GM19035 (cell line): ENCODE data around the gene NSMF.
"Not testable (repeated sequence)": the region's sequence is repeated elsewhere in the genome, so short reads cannot be mapped to it uniquely, and the experiment has no call there.

Source experiments
- ATAC-seq: cut with Tn5 transposase; IDR thresholded peaks from one replicate; pipeline ENCODE4 v1.9.1; 2021; ENCODE audit not compliant: unreplicated experiment

Gene NSMF

DNA sequence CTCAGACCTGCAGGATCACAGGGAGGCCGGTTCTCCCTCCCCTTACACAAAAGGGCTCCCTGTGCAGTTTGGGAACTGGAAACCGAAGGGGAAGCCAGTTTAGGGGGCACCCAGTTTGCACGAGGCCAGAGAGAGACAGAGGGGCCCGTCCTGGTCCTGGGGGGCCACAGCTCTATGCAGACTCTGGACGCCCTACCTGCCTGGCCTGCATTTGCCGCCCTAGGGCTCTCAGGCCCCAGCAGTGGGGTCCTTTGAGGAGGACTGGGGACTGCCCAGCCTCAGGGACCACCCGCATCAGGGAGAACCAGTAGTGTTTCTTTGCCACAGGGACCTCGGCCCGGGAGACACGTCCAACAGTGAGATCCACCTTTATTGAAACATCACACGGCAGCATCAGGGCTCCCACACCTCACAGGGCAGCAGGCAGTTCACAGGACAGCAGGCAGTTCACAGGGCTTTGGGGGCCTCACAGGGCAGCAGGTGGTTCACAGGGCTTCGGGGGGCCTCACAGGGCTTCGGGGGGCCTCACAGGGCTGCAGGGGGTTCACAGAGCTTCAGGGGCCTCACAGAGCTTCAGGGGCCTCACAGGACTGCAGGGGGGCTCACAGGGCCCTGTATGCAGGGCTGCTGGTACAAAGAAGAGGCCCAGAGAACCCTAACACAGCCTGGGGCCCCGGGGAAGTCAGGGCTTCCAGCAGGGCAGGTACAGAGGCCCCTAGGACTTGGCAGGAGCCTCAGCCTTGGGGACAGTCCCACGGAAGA, 648 bp upstream of the NSMF start:
- no peak for ATAC-seq

DNA sequence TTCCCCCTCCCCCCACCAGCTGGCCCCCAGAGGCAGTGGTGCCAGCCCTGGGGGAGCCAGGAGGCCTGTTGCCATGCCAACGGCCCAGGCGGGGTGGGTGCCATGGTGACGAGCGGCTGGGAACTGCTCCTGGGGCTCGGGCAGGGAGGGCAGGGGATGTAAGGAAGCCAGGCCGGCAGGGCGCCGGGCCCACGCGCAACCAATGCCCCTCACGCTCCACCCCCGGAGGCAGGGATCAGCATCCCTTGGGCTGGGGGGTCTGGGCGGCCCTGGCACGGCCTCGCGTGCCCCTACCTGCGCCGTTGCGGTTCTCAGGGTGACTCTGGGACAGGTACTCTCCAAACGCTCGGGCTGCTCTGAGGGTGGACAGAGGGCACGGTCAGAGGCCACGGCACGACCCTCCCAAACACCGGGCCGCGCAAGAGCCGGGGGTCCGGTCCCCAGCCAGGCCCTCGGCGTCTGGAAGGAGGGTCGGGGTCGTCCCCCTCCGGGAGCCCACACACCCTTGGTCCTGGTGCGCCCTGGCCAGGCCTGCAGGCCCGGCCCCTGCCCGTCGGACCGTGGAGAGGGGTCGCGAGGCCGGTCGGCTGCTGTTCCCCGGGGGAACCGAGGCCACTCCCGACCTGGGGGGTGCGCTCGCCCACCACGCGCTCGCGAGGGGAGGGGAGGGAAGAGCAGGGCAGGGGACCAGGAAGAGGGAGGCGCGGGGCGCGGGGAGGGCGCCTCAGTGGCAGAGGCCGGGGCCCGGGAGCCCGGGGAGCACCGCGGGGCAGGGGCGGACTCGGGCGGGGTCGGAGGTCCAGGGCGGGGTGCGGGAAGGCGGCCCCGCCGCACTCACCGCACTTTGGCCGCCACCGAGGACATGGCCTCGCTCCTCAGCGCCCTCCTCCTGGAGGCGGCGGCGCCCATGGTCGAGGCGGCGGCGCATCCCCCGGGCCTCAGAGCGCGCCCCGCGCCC, 661 bp downstream of the NSMF start:
- peak; percentile 22 for ATAC-seq

DNA sequence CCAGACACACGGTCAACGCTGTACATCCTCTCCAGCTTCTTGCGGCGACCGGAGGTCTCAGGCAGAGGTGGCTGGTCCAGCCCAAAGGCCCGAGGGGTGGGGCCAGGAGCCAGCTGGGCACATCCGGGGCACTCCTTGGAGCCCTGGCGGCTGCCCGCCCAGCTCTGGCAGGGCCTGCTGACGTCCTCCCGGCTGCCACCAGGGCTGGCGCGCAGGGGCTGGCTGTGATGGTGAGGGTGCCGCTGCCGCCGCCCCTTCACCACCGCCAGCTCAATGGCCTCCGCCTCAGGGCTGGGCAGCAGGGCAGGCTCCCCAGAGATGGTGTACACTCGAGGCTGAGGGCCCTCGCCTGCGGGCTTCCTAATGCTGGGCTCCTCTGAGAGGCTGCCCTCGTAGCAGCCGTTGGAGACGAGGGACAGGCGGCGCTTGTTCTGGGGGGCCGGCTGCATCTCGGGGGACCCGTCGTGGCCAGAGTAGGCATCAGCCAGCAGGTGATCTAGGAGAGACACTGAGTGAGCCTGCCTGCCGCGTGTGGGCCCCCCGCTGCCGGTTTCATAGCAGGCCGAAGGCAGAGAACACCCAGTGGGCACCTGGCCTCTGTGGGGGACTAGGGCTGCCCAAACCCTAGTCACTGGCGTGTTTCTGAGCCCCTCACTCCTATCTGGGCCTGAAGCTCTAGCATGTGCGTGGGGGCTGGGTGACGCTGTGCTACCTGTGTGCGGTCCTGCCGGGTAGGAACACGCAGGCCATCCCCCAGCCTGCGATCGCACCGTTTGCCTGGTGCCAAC, 1.5 kb downstream of the NSMF start:
- ATAC-seq = no peak

DNA sequence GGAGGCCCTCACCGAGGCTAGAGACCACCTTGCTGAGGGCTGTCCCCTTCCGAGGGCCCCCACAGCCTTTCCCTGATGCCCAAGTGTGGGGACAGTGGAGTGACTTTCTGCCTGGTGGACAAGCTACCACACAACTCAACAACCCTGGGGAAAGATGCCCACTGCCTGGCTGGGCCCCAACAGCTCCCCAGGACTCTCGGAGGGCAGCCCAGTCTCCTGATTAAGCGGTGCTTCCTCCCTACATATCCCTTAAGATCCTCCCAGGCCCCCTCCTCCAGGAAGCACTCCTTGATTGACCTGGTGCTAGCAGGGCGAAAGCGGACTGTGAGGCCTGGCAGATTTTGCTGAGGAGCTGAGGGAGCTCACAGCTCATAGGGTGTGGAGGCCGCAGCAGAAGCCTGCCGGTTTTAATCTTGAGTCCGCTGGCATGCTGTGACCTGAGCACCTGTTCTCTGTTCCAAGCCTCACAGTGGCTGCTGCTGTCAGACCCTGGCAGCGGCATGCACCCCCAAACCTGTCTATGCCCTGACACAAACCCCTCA, 2.2 kb downstream of the NSMF start:
- ATAC-seq = no peak

DNA sequence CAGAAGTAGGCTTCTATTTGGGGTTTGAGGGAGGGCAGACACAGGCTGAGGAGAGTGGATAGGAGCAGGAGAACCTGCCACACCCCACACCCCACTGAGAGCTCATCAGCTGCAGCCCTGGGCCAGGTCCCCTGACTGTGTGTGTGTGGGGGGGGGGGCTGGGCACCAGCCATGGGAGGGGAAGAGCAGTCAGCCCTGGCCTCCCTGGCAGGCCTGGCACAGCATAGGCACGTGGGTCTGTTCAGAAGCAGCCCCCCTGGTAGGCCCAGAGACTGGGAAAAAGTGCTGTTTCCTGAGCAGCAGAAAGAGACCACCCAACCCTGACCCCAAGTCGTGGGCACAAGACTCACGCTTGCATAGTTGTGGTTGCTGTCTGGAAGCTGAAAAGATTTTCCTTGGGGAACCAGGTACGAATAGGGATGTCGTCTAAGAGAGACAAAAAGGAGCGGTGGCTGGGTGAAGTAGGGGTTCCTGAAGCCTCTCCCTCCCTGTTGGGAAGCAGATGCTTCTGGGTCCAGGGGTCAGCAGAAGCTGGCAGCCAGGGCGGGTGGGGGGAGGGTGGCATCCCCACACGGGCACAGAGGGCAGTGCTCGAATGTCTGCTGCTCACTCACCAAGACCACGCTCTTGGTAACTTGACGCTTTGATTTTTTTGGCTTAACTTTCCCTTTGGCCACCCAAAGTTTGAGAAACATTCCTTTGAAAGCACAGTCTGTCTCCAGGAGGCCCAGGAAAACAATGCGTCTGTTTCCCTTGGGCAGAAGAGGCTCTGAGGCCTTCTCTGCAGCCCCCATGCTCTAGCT, 2.9 kb downstream of the NSMF start:
- no peak for ATAC-seq

DNA sequence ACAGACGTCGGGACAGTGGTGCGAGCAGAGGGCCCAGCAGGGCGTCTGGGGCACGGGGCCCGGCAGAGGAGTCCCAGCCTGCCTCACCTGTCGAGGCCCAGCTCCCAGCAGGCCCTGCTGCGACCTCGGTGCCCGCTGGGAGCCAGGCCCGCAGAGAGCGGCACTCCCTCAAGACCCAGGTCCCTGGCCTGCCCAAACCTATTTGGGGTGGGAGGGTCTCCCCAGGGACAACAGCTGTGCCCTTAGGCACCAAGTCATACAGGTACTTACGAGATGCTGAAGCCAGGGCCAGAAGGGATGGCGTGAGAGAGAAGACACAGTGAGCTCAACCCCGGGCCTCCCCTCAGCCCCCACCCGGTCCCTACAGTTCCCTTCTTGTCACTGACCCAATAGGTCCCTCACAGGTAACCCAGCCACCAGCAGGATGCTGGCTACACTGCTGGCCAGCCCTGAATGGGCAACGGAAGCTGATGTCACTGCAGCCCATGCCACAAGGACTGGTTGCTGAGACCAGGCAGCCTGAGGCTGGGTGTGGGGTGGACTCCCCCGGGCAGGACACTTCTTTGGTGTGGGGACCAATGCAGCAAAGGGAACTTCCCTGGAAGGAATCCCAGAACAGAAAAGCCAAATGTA, 3.7 kb downstream of the NSMF start:
- ATAC-seq = no peak

DNA sequence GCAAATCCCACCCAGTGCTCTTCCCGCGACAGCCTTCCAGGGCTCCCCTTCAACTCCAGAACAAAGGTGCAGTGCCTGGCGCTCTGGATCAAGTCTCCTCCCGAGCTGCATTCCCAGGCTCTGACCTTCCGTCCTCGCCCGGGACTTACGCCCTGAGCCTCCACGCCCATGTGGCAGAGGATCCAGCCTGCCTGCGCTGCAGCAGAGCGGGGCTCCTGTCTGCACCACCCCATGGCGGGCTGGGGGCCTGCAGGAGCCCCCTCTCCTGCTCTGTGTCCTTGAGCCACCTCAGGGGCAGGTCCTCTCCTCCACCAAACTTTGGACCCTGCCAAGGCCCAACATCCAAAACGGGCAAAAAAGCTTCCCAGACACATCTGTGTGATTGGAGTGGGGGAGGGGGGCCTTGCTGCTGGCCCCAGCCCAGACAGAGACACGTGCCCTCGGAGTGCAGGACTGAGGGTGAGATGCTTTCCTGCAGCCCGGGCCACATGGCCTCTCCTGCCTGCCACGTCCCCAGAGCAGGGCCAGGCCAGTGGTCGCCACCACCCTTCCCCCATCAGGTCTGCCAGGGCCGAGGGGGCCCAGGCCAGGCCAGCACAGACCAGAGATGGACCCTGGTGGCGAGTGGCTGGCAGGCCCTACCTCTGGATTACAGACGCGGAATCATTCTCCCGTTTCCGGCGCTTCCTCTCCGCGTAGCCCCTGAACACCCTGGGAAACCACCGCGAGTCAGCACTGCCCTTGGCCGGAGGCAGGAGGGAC, 4.4 kb downstream of the NSMF start:
- no peak for ATAC-seq

DNA sequence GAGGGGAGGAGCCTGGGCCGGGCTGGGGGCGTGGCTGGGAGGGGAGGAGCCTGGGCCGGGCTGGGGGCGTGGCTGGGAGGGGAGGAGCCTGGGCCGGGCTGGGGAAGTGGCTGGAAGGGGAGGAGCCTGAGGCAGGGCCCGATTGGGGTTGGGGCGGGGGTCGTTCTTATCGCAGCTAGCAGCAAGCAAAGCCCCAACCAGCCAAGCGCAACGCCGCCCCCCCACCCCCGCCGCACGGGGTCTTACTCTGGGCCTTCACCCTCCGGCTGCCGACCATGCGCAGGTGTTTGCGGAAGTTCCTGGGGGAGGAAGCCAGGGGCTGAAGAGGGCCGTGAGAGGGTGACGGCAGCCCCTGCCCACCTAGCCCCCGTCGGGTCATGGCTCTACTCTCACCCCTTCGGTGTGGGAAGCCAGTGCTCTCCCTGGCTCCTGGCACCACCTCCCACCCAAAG, 5.0 kb downstream of the NSMF start:
- no peak for ATAC-seq

DNA sequence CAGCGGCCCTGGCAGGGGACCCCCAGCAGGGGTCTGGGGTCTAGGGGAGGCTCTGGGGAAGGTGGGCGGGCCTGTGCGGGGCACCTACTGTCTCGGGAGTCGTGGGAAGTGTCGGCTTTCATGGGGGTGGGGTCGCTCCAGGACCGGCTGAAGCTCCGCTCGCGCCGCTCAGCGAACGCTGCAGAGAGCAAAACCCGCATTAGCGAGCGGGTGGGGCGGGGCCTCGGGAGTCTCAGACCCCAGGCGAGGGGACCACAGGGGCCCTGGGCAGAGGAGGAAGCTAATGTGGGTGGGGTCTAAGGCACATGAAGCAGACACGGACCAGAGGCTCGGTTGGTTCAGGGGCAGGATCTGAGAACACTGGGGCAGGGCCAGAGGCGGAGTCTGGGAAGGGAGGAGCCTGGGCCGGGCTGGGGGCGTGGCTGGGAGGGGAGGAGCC, 5.5 kb downstream of the NSMF start:
- peak; percentile 56 for ATAC-seq

DNA sequence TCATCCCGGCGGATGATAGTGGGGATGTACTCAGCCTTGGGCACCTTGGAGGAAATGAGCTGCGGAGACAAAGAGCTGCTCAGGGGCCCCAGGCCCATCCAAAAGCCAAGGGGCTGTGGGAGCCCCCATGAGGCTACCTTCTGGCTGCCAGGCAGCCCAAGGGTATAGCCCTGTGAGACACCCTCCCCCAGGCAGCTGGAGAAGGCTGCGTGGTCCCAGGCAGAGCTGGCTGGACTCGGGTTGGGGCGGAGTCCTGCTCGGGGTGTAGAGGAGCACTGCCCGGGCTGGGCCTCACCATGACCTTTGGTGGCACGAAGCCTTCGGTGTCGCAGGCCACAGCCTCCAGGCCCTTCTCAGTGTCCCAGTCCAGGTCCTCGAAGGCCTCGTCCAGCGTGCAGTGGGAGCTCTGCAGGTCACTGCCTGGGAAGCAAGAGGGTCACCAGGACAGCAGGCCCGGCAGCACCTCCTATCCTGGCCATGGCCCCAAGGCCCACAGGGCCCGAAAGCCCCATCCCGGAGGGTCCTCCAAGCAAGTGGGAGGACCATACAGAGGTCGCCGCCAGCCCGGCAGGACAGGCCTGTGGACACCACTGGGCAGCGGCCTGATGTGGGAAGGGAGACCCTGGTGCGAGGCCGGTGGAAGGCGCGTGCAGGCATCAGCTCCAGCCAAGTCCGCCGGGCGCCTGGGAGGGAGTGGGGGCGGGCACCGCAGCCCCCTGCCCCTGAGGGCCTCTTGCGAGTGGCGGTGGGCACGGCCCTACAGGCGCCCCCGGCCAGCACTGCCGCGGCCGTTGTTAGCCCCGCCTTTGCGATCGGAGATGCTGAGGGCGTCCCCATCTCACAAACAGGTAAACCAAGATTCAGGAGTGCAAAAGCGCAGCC, 6.1 kb downstream of the NSMF start:
- ATAC-seq = peak; percentile 8

DNA sequence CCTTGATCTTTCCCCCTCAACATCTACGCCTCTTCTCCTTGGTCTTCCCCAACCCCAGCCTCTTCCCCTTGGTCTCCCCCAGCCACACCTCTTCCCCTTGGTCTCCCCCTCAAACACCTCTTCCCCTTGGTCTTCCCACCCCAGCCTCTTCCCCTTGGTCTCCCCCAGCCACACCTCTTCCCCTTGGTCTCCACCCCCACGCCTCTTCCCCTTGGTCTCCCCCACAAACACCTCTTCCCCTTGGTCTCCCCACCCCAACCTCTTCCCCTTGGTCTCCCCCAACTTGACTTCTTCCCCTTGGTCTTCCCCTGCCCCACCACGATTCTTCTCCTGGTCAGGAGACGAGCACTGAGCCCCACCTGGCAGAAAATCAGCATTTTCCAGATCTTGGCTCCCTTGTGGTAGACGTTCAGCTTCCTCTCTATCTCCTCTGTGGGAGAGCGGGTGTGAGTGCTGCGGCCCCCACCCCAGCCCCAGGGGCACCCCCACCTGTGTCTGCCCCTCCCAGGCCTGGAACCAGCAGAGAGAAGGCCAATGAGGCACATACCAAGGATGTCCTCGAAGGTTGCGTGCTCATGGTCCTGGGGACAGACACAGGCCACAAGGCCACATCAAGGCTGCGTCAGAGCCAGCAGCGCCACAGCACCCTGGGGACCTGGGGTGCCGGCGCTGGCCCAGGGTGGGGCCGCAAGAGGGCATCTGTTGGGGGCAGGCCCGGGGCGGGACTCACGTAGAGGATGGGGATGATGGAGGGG, 7.0 kb downstream of the NSMF start:
- no peak for ATAC-seq

DNA sequence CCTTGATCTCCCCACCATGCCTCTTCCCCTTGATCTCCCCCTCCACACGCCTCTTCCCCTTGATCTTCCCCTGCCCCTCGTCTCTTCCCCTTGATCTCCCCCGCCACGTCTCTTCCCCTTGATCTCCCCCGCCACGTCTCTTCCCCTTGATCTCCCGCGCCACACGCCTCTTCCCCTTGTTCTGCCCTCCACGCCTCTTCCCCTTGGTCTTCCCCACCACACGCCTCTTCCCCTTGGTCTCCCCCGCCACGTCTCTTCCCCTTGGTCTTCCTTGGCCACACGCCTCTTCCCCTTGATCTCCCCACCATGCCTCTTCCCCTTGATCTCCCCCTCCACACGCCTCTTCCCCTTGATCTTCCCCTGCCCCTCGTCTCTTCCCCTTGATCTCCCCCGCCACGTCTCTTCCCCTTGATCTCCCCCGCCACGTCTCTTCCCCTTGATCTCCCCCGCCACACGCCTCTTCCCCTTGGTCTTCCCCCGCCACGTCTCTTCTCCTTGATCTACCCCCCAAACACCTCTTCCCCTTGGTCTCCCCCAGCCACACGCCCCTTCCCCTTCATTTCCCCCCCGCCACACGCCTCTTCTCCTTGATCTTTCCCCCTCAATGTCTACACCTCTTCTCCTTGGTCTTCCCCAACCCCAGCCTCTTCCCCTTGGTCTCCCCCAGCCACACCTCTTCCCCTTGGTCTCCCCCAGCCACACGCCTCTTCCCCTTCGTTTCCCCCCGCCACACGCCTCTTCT, 7.7 kb downstream of the NSMF start:
- ATAC-seq = not testable (repeated sequence)

DNA sequence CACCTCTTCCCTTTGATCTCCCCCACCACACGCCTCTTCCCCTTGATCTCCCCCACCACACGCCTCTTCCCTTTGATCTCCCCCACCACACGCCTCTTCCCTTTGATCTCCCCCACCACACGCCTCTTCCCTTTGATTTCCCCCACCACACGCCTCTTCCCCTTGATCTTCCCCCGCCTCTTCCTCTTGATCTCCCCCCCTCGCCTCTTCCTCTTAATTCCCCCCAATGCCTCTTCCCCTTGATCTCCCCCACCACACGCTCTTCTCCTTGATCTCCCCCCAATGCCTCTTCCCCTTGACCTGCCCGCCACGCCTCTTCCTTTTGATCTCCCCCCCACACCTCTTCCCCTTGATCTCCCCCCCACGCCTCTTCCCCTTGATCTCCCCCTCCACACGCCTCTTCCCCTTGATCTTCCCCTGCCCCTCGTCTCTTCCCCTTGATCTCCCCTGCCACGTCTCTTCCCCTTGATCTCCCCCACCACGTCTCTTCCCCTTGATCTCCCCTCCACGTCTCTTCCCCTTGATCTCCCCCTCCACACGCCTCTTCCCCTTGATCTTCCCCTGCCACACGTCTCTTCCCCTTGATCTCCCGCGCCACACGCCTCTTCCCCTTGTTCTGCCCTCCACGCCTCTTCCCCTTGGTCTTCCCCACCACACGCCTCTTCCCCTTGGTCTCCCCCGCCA, 8.5 kb downstream of the NSMF start:
- not testable (repeated sequence) for ATAC-seq

DNA sequence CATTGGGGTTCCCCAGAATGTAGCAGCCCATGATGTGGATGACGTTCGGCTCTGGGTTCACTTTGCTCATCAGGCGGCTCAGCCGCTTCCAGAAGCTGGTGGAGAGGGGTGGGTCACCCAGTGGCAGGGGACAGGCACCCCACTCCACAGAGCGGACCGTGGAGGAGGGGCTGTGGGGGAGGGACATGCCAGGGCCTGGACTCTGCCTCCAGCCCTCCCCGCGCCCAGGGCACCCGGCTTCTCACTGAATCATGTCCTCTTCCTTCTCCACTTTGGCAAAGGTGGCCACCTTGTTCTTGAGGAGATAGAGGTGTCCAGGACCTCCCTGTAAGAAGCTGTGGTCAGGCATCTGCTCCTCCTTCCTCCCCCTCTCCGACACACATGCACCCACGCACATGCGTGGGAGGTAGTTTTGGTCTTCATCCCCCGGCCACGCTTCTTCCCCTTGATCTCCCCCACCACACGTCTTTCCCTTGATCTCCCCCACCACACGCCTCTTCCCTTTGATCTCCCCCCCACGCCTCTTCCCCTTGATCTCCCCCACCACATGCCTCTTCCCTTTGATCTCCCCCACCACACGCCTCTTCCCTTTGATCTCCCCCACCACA, 9.1 kb downstream of the NSMF start:
- ATAC-seq = no peak

DNA sequence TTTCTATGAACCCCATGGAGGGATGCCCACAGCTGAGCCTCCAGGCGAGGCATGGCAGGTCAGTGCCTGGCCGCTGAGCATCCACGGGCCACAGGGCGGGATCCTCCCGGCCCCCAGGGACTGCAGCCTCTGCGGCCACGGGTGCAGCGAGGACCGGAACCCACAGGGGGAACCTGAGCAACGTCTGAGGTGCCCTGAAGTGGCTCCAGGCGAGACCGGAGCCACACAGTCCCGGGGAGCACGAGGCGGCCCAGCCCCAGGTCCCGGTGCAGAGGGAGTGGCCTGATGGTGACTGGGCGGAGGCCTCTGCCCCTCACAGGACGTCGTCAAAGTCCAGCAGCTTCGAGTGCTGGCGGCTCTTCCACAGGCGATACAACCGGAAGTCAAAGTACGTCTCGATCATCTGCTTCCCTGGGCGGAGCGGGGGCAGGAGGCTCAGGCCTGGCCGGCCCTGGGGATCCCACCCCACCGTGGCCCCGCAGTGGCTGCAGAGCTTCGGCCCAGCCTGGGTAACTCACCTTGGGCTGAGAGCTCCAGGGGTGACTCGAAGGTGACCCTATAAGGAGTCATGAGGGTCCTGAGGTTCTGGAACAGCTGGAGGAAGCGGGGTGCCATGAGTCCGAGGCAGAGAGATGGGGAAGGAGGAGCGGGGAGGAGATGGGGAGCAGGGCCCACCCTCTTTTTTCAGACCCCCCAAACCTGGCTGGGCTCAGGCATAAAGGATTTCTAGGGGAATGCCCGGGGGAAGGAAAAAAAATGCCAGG, 9.9 kb downstream of the NSMF start:
- ATAC-seq = no peak
